ENCODE results near the gene BRD7.

BRD7 gene

DNA sequence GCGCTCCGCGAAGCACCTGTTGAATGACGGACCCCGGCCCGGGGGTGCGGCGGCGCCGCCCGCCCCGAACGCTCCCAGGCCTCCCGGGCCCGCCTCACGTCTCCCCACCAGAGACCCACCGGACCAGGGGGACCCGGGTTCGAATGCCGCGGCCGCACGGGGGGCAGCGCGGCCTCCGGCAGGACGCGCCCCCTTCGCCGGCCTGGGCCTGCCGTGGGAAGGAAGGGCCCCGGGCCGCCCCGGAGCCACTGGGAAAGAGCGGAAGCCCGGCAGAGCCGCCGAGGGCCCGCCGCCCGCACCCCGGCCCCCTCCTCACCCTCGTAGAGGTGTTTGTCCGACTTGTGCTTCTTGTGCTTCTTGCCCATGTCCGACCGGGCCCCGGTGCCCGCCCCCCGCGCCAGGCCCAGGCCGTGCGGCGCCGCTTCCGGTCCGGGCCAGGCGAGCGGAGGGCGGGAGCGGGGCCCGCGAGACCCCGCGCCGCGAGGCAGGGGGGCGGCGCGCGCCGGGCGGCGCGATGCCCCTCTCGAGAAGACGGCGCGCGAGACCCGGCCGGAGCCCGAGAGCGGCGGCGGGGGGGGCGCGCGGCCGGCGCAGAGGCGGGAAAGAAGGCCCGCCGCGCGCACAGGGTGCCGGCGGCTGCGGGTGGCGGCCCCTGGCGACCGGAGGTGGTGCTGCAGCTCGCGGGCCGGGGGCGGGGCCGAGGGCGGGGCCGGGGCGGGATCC, at the start of gene BRD7:
TSS of gene BRD7 (minus strand) at position 579 of the 723 bp plus-strand sequence. CDS start at position 365, 214 bp downstream.
- in situ Hi-C loops (cut with MboI; ENCODE audit: low sequenced_read_pairs) = loop anchor here (25.0 kb wide), 1 partner anchor 294 kb away; no protein-coding TSS in a partner anchor

DNA sequence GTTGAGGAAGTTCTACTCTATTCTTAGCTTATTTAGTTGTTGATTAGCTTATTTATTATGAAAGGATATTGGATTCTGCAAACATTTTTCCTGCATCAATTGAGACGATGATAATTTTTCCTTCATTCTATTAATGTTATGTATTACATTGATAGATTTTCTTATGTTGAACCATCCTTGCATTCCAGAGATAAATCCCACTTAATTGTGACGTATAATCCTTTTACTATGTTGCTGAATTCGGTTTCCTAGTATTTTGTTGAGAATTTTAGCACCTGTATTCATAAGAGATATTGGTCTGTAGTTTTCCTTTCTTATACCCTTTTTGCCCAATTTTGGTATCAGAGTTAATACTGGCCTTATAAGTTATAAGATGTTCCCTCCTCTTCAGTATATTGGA, 47.6 kb upstream of the BRD7 start:
- in situ Hi-C loops (cut with MboI; ENCODE audit: low sequenced_read_pairs) = no loop called here

DNA sequence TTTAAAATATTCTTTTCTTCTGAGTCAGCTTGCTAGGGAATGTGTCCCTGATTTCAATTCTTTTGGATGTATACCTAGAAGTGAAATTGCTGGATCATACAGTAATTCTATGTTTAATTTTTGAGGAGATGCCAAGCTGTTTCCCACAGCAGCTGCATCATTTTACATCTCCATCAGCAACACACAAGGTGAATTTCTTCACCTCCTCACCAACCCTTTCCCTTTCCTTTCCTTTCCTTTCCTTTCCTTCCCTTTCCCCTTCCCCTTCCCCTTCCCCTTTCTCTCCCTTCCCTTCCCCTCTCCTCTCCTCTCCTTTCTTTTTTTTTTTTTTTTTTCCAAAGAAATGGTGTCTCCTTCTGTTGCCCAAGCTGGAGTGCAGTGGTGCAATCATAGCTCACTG, 45.4 kb upstream of the BRD7 start:
- in situ Hi-C loops (cut with MboI; ENCODE audit: low sequenced_read_pairs) = no loop called here

DNA sequence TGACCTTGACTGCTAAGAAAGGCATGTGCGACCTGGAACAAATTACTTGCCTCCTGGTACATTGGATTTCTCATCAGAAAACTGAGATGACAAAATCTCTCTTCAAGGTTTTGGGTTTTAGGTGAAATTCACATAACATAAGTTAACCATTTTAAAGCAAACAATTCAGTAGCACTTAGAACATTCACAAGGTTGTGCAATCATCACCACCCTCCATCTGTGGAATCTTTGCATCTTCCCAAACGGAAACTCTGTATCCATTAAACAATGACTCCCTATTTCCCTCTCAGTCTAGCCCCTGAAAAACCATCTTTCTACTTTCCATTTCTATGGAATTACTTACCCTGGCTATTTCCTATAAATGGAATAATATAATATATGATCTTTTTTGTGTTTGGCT, 42.2 kb upstream of the BRD7 start:
- in situ Hi-C loops (cut with MboI; ENCODE audit: low sequenced_read_pairs) = no loop called here

DNA sequence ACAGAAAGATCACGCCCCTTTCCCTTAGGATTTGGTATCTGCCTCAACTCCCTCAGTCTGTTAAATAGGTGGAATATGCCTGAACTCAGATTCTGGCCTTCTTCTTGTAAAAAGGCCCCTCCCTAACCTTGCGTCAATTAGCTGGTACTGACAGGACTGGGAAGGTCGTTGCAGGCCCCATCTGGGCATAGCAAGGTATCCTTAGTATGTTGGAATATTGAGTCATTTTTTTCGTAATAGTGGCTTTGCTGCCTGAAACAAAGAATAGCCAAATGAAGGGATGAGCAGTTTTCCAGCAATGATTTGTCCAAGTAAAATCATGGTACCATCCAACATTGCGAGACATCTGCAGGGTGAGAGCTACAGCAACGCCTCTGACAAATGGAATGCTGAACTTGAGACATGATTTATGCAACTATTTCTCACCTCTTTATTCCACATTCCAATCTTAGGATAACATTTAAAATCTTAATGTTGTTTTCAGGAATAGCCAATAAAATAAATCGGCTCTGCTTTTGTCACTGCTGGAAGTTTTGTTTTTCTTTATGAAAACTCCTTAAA, 39.3 kb upstream of the BRD7 start:
- in situ Hi-C loops (cut with MboI; ENCODE audit: low sequenced_read_pairs) = no loop called here

DNA sequence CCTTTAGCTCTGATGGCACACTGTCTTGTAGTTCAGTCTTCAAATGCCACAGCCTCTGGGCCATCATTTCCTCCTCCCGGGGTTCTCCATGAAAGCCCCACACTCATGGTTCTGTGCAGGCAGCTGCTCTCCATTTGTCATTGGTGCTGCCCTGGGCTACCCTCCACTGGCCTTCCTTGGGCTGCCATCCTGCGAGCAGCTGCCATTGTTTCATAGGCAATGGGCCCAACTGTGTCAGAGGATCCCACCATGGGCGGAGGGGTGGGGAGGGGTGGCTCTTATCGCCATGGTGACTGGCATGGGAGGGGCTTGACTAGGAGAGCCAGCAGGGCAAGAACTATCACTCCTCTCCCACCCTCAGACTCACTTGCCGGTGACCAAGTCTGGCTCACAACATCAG, 38.6 kb upstream of the BRD7 start:
- in situ Hi-C loops (cut with MboI; ENCODE audit: low sequenced_read_pairs) = no loop called here

DNA sequence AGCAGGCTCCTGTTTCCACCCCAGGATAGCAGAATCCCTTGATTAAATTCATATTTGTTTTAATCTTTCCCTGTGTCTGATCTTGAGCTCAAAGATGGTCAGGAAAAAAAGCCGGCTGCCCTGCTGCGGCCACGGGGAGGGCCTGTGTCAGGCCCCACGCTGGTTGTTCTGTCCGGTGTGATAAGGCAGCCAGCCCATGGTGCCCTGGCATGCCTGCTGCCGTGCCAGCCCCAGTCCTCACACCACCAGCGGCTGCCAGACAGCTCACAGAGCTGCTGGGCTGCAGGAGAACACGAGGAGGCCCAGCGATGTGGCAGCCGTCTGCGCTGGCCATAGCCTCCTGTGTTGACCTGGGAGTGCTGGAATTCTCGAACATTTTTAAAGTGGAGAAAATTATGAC, 34.7 kb upstream of the BRD7 start:
- in situ Hi-C loops (cut with MboI; ENCODE audit: low sequenced_read_pairs) = no loop called here

DNA sequence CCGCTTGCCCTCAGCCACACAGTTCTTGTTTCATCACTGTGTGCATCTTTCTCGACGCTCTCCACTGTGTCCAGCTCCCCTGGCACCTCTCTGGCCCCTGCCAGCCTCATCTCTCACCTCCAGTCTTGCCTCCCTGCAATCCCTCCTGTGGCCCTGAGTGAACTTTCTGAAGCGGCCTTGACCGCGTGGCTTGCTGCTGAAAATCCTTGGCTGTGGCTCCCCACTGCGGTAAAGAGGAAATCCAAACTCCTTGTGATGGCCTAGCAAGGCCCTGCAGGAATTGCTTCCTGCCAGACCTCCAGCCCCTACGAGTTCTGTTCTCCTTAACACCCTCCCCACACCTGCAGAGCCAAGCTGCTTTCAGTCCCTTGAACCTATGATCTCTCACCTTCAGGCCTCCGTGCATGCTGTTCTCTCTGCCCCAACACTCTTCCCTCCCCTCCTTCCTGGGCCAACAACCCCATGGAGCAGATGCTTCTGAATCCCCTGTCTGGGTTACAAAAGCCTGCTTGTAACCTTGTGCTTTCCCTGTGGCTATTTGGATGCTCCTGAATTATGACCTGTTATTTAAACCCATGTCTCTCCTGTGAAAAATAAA, 33.6 kb upstream of the BRD7 start:
- in situ Hi-C loops (cut with MboI; ENCODE audit: low sequenced_read_pairs) = no loop called here

DNA sequence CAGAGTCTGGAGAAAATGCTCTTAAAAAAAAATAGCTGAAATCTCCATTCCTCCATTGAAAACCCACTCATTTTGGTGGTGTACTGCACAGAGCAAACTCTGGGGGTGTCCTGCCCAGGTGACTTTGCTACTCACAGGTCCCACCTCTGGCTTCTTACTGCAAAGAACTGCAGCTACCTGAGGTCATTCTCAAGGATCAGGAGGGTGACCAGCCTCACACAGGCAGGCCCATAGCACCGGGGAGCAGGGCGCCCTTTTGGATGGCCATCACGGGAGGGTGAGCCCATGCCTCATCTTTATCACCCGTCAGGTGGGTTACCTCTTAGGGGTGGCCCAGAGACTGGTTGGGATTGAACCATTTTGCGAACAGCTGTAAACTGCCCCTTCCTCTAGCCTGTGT, 32.6 kb upstream of the BRD7 start:
- in situ Hi-C loops (cut with MboI; ENCODE audit: low sequenced_read_pairs) = no loop called here

DNA sequence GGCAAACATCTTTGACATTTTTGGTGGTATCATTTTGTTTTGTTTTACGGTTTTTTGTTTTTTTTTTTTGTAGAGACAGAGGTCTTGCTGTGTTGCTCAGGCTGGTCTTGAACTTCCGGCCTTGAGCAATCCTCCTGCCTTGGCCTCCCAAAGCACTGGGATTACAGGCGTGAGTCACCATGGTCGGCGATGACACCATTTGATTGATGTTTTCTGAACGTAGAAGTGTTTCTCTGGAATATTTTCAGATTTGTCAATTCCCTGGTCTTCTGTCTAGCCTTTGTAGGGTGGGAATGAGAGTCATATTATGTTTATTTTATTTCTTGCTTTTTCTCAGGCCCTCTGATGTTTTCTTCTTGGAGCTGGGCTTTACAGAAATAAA, 32.2 kb upstream of the BRD7 start:
- in situ Hi-C loops (cut with MboI; ENCODE audit: low sequenced_read_pairs) = no loop called here

DNA sequence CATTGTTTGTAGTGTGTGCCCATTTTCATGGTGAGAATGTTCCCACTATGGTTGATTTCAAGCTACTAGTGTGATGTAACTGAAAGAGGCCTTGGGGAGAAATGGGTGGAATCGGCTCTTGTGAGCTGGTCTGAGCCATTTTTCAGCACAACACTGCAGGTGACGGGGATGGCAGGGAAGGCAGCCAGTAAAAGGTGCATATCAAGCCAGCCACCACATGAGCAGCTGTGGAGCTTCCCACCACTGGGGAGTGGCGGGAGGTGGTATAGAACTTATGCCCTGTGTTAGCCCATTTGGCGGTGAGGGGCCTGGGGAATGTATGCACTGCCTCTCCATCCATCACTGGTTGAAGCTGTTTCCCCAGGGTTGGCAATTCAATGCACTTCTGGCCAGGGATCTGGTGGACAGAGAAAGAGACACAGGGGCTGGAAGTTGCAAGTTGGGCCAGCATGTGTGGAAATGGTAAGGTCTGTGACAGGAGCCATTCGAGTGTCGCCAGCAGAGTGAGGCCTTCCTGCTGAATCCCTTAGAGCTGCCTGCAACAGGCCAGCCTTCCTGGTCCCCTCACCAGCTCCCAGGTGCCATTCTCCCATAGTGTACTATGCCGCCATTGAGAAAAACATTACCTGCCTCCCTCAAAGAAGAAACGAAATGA, 31.7 kb upstream of the BRD7 start:
- in situ Hi-C loops (cut with MboI; ENCODE audit: low sequenced_read_pairs) = no loop called here

DNA sequence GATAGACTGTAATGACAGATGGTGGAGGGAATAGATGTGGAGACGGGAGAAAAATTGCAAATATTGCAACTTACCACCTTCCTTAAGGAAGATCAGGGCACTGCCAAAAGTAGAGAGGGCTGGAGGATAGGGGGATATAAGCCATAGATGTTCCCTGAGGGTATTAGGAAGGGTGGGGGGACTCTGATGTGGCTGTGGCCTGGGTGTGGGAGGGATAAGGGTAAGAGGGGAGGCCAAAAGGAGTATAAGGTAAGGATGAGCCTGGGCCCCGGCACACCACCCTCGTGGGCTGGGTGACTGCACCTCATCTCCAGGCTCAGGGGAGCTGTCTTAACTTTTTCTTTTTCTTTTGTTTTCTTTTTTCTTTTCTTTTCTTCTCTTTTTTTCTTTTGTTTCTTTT, 30.6 kb upstream of the BRD7 start:
- in situ Hi-C loops (cut with MboI; ENCODE audit: low sequenced_read_pairs) = no loop called here

DNA sequence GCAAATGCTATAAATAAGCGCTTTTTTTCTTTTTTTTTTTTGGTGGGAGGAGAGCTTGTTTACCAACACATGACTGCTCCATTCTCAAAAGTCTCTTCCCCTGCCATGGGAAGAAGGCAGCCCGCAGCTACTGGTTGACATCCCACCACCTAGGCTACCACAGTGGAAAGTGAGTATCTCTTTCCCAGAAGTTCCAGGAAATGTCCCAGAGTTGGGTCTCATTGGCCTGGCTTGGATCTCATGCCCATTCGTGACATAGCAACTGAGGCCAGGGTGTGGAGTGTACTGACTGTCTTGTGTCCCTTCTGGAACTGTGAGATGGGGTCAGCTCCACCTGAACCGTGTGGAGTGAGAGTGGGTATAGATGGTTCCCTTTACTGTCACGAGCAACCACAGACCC, 29.5 kb upstream of the BRD7 start:
- in situ Hi-C loops (cut with MboI; ENCODE audit: low sequenced_read_pairs) = no loop called here

DNA sequence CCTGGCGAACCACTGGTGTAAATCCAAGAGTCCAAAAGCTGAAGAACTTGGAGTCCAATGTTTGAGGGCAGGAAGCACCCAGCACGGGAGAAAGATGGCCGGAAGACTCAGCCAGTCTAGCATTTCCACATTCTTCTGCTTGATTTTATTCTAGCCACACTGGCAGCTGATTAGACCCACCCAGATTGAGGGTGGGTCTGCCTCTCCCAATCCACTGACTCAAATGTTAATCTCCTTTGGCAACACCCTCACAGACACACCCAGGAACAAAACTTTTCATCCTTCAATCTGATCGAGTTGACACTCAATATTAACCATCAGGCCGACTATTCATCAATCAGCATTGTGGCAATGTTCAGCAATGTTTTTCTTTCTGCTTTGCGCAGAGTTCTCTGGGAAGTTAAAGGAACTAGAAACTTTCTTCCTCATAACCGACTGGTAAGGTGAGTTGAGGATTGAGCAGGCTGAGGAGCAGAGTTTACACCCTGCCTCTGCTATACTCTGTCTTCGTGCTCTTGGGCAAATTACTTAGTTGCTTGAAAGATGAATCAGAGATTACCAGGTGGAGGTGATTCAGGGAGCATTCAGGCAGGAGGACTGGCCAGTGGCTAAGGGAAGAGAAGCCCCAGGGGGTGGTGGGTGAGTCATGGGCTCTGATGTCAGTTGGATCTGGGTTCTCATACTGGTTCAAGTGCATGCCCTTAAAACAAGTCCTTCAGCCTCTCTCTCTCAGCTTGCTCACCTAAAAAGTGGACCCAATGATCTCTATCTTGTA, 28.2 kb upstream of the BRD7 start:
- in situ Hi-C loops (cut with MboI; ENCODE audit: low sequenced_read_pairs) = no loop called here

DNA sequence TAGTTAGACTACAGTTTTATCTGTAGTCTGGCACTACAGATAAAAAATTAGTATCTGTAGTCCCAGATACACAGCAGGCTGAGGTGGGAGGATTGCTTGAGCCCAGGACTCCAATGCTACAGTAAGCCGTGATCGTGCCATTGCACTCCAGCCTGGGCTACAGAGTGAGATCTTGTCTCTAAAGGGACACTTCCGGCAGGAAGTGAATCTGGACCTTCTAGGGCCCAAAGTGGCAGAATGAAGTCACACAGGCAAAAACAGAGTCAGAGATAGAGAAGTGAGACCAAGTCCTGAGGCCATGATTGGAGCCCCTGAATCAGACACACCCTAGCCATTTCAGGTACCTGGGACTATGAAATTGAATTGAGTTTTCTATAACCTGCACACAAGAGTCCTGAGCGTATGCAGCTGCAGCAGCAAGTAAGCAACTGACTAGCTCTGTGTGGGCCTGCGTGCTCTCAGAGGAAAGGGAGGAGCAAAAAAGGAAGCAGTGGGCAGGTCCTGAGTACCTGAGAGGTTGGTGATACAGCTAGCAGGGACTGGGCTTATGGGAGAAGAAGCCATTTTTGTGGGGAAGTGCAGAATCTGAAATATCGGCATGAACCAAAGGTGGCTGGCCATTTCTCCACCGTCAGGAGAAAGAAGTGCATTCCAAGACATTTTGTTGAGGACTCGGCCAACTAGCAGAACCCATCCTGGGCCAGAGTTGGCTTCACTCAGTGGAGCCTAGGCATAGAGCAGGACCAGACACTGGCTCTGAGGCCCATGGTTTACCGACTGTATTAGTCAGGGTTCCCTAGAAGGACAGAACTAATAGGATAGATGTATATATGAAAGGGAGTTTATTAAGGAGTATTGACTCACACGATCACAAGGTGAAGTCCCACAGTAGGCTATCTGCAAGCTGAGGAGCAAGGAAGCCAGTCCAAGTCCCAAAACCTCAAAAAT, 27.2 kb upstream of the BRD7 start:
- in situ Hi-C loops (cut with MboI; ENCODE audit: low sequenced_read_pairs) = no loop called here

DNA sequence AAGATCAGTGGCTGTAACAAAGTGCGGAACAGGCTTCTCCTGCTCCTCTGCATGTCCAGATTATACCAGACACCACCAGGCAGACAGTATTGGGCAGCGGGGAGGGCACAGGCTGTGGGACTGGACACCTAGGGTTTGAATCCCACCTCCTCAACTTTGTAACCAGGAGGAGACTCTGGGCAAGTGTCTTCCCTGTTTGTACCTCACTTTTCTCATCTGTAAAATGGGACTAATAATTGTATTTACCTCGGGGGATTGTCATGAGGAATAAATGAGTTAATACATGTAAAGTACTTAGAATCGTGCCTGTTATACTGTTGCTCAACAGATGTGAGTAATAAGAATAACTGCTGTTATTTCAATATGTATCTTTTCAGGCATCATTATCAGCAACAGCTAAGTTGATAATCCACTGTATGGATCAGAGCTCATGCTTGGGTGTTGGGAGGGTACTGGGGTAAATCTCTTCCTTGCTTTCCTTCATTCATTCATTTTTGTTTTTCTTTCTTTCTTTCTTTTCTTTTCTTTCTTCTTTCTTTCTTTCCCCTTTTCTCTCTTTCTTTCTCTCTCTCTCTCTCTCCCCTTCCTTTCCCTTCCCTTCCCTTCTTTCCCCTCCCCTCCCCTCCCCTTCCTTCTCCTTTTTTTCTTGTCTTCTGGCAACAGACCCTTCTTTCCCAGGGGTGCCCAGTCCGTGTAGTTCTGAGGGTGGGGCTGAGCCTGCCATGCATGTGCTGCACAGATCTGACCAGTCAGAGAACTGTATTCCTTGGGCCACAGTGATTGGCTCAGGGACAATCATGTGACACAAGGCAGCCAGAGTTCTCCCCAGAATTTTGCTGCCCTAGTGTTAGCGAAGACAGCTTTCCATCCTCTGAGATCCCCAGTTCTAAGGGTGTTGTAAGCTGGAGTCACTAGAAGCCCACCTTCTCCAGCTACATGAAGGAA, 25.3 kb upstream of the BRD7 start:
- in situ Hi-C loops (cut with MboI; ENCODE audit: low sequenced_read_pairs) = no loop called here

DNA sequence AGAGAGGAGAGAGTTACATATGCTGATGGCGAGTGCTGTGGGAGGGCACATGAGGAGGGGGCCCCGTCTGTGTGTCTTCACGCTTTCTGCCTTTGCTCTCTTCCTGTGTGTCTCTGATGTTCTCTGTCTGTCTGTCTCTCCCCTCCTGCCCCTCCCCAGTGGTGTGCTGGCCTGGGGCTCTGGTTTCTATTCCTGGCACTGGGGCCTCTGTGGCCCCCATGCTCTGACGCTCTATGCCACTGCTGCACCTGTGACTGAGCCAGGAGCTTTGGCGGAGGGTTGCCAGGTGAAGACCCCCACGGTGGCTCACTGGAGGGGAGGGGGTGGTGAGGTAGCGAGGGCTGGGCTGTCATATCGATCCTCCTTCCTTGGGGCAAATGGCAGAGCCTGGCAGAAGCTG, 24.6 kb upstream of the BRD7 start:
- in situ Hi-C loops (cut with MboI; ENCODE audit: low sequenced_read_pairs) = no loop called here

DNA sequence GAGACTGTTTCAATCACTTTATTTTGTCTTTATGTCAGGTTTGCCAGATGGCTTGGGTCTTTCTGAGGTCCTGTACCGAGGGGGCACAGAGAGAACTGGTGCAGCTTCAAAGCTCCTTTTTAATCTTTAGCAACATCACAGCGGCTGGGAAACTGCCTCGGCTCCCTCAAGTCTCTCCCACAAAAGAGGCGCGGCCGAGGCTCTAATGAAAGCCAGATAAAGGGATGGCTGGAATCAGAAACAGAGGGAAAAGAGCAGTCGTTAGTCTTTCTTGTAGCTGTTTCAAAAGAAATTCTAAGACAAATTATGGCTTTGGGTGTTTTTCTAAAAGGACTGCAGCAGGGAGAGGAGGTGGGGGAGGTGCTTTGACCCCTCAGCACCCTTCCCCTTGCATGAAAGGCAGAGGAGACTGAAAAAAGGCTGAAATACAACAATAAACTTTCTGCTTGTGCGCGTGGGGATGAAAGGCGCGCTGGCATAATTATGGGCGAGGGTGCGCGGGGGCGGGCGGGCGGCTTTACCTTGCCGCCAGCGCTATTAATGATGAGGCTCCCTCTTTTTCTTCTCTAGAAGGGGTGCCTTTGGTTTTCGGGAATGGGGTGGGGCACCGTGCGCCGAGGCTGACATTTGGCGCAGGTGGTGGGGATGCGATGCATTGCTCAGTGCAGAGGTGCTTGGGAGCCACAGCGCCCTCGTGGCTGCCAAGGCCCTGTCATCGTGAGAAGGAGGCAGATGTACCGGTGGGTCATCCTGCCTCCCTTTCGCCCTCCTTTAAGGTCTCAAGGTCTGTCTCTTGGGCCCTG, 22.3 kb upstream of the BRD7 start:
- in situ Hi-C loops (cut with MboI; ENCODE audit: low sequenced_read_pairs) = no loop called here
